ENCODE data around the gene ZNF438. TPM values are rescaled to one million over a fixed set of nuclear protein-coding genes. Genes with fewer than 3 reads are reported as not detected.

ZNF438 gene
- total and polyA plus RNA-seq, 2 of the 4 experiments (the other 2 are of a cell fraction), result 1.8 to 2.9 TPM

DNA sequence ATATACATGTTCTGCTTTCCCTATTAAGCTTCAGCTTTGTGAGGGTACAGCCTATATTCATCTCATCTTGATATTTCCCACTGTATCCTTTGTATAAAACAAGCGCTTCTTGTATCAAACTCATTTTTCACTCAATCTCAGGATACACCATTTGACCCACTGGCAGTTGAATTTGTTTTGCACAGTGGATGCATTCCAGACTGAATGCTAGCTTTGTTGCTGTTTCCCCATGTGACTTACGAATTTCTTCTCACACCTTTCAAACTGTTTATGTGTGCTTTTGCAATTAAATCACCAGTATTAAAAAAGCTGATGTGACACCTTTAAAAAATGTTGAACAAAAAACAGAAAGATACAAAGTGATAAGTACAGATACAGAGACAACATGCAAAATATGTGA is 180.9 kb downstream of the ZNF438 start:
- H3K14ac ChIP-seq (replicated peaks; ENCODE audit: low read depth, low read length), result no peak overlapping the region
- H3K27me3 ChIP-seq (ENCODE audit: control insufficient read depth, insufficient read depth, low read length), result no peaks in the 10 kb centered on the region
- BruUV-seq (replicated peaks), result no TSS peak
- no peaks in the 10 kb centered on the region for H3K36me3 ChIP-seq (ENCODE audit: control insufficient read depth, insufficient read depth, low read length)
- no peak overlapping the region for H4K5ac ChIP-seq (ENCODE audit: low read depth, low read length)
- DNase-seq (no peak), ATAC-seq (ENCODE audit: low read depth) (no peak)
- H4K91ac ChIP-seq (ENCODE audit: insufficient read depth, low read depth, low read length), result no peak overlapping the region
- no peak overlapping the region for H3K4me3 ChIP-seq (ENCODE audit: insufficient read depth, low read depth, low read length)
- no peak overlapping the region for H2BK120ac ChIP-seq (ENCODE audit: low read depth, low read length)
- dilution Hi-C loops (cut with HindIII; ENCODE audit: low sequenced_read_pairs, unreplicated experiment), result no loop called here
- H3K4me2 ChIP-seq (ENCODE audit: low read depth, low read length), result no peak overlapping the region
- no peak overlapping the region for H2AK5ac ChIP-seq (ENCODE audit: low read depth, low read length)
- no peak overlapping the region for H2BK5ac ChIP-seq (ENCODE audit: low read depth, low read length, poor library complexity, severe bottlenecking)
- H2AK9ac ChIP-seq (replicated peaks; ENCODE audit: low read depth, low read length, poor library complexity), result no peak overlapping the region
- H4K8ac ChIP-seq (ENCODE audit: low read depth in 2 of 2, low read length in 2 of 2), result no peak overlapping the region
- no peak overlapping the region for H3K23ac ChIP-seq (ENCODE audit: low read depth, low read length)
- no peak overlapping the region for H2BK15ac ChIP-seq (ENCODE audit: low read depth, low read length)
- no peaks in the 10 kb centered on the region for H3K4me1 ChIP-seq (ENCODE audit: control insufficient read depth, insufficient read depth, low read length)
- no peaks in the 10 kb centered on the region for H3K79me1 ChIP-seq (ENCODE audit: low read depth in 1 of 2, low read length in 2 of 2)
- no peaks in the 10 kb centered on the region; the same call in 1 of the 2 replicates for H3K9me1 ChIP-seq (ENCODE audit: insufficient read depth, low read length)
- no peak overlapping the region for H3K56ac ChIP-seq (ENCODE audit: extremely low read depth, insufficient read depth, low read length)
- ChIA-PET CTCF (no interaction called here), POLR2A (ENCODE audit: unreplicated experiment) (no interaction called here)
- no peaks in the 10 kb centered on the region for H3K9me3 ChIP-seq (ENCODE audit: control insufficient read depth, insufficient read depth, low read length)
- intact Hi-C loops (cut with micrococcal nuclease), result no loop called here
- WGBS, 2 experiments (ENCODE audit: extremely low coverage in 2 of 2, insufficient read length in 1 of 2), result 100% methylated on average over 1 of the region's 2 CpGs; no CpG with 5 or more reads in 1 of the 2 experiments
- TF ChIP-seq RAD21 (IDR thresholded peaks at IDR 0.05; ENCODE audit: low read length) (no peak), MXI1 (IDR thresholded peaks at IDR 0.05; ENCODE audit: borderline replicate concordance, low read depth, low read length) (no peak)
- TF ChIP-seq, protein P1, sequence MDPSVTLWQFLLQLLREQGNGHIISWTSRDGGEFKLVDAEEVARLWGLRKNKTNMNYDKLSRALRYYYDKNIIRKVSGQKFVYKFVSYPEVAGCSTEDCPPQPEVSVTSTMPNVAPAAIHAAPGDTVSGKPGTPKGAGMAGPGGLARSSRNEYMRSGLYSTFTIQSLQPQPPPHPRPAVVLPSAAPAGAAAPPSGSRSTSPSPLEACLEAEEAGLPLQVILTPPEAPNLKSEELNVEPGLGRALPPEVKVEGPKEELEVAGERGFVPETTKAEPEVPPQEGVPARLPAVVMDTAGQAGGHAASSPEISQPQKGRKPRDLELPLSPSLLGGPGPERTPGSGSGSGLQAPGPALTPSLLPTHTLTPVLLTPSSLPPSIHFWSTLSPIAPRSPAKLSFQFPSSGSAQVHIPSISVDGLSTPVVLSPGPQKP (IDR thresholded peaks at IDR 0.05; ENCODE audit: borderline replicate concordance, low read depth, low read length), result no peak
- H3K18ac ChIP-seq (ENCODE audit: low read depth, low read length), result no peak overlapping the region
- H4K20me1 ChIP-seq (ENCODE audit: insufficient read depth, low read length), result no peaks in the 10 kb centered on the region
- no peak overlapping the region for H3K9ac ChIP-seq (ENCODE audit: low read depth, low read length)
- H2AFZ ChIP-seq (replicated peaks; ENCODE audit: low read length, poor library complexity), result no peak overlapping the region
- no peak overlapping the region for H3K27ac ChIP-seq (ENCODE audit: insufficient read depth, low read length)
- in situ Hi-C loops (cut with MboI; ENCODE audit: low sequenced_read_pairs), result no loop called here
- H2BK20ac ChIP-seq (ENCODE audit: low read depth, low read length), result no peak overlapping the region
- H3K4ac ChIP-seq (ENCODE audit: low read depth, low read length), result no peak overlapping the region
